Subcutaneous abdominal adipose tissue (tissue), 5 donors: ENCODE results near the gene ICAM5.

ENCODE experiments used
- H3K27ac ChIP-seq: one replicate; pipeline ENCODE4 v1.7.0; 2013; ENCODE audit warnings: low read depth, mild to moderate bottlenecking, inconsistent platforms, low read length, moderate library complexity
- H3K27me3 ChIP-seq, 5 donors: one replicate each; pipeline ENCODE4 v1.7.0; 2013; ENCODE audit warnings: low read length in 5 of 5, inconsistent platforms in 1 of 5; ENCODE audit not compliant: control insufficient read depth in 5 of 5, insufficient read depth in 4 of 5
- H3K36me3 ChIP-seq, 5 donors: one replicate each; pipeline ENCODE4 v1.7.0; 2013; ENCODE audit warnings: low read length in 5 of 5; ENCODE audit not compliant: control insufficient read depth in 5 of 5, insufficient read depth in 5 of 5
- H3K4me1 ChIP-seq, 5 donors: one replicate each; pipeline ENCODE4 v1.7.0; 2013; ENCODE audit warnings: low read length in 5 of 5, mild to moderate bottlenecking in 3 of 5, moderate library complexity in 1 of 5; ENCODE audit not compliant: control insufficient read depth in 5 of 5, insufficient read depth in 5 of 5
- H3K4me3 ChIP-seq, 5 donors: one replicate each; pipeline ENCODE4 v1.7.0; 2013; ENCODE audit warnings: low read length in 5 of 5, low read depth in 1 of 5
- H3K9ac ChIP-seq, 5 donors: one replicate each; pipeline ENCODE4 v1.7.0; 2013; ENCODE audit warnings: low read length in 5 of 5, mild to moderate bottlenecking in 4 of 5, moderate library complexity in 3 of 5
- H3K9me3 ChIP-seq, 5 donors: one replicate each; pipeline ENCODE4 v1.7.0; 2013; ENCODE audit warnings: low read length in 5 of 5; ENCODE audit not compliant: control insufficient read depth in 5 of 5
- donor health status: healthy.
- donor health status: healthy.
- donor health status: healthy.
- donor health status: healthy.
- donor health status: healthy.

Gene ICAM5

GRCh38 chr19:10318807-10319682, 29.3 kb downstream of the ICAM5 start:
- Histone ChIP-seq H3K27ac (no peak overlapping the region), H3K4me1 (peaks cover 2 to 12% (median 7%) of the 10 kb centered on the region in 5 donors), H3K9ac (no peak overlapping the region), H3K4me3 (no peak overlapping the region), H3K27me3 (no peaks in the 10 kb centered on the region), H3K9me3 (no peaks in the 10 kb centered on the region), H3K36me3 (peaks cover 0 to 70% (median 54%) of the 10 kb centered on the region in 5 donors)

- Histone ChIP-seq H3K9ac (no peak overlapping the region), H3K27ac (no peak overlapping the region), H3K9me3 (no peaks in the 10 kb centered on the region), H3K4me3 (no peak overlapping the region), H3K27me3 (no peaks in the 10 kb centered on the region), H3K36me3 (peaks cover 0 to 84% (median 68%) of the 10 kb centered on the region in 5 donors), H3K4me1 (peaks cover 0 to 2% (median 0%) of the 10 kb centered on the region in 5 donors)
These were observed 31.1 kb downstream of the ICAM5 start for GRCh38 chr19:10320602-10321416.

- no peak overlapping the region for H3K9ac ChIP-seq
- H3K27me3 ChIP-seq, result no peaks in the 10 kb centered on the region
- no peak overlapping the region for H3K4me3 ChIP-seq
- H3K36me3 ChIP-seq, result peaks cover 0 to 89% (median 74%) of the 10 kb centered on the region in 5 donors
- no peaks in the 10 kb centered on the region for H3K4me1 ChIP-seq
- no peak overlapping the region for H3K27ac ChIP-seq
- H3K9me3 ChIP-seq, result no peaks in the 10 kb centered on the region
These were observed 31.7 kb downstream of the ICAM5 start for GRCh38 chr19:10321417-10321797.

GRCh38 chr19:10321874-10322835, 32.4 kb downstream of the ICAM5 start:
- Histone ChIP-seq H3K36me3 (peaks cover 0 to 89% (median 76%) of the 10 kb centered on the region in 5 donors), H3K9ac (no peak overlapping the region), H3K27ac (no peak overlapping the region), H3K27me3 (no peaks in the 10 kb centered on the region), H3K4me3 (no peak overlapping the region), H3K4me1 (no peaks in the 10 kb centered on the region), H3K9me3 (no peaks in the 10 kb centered on the region)

GRCh38 chr19:10325732-10326131, 36.0 kb downstream of the ICAM5 start:
- Histone ChIP-seq H3K36me3 (peaks cover 0 to 93% (median 83%) of the 10 kb centered on the region in 5 donors), H3K4me1 (no peaks in the 10 kb centered on the region), H3K9me3 (no peaks in the 10 kb centered on the region), H3K4me3 (no peak overlapping the region), H3K9ac (no peak overlapping the region), H3K27me3 (no peaks in the 10 kb centered on the region), H3K27ac (no peak overlapping the region)

GRCh38 chr19:10327793-10328192, 38.0 kb downstream of the ICAM5 start:
- no peaks in the 10 kb centered on the region for H3K9me3 ChIP-seq
- H3K9ac ChIP-seq, result no peak overlapping the region
- peaks cover 3 to 12% (median 11%) of the 10 kb centered on the region in 5 donors for H3K4me1 ChIP-seq
- no peaks in the 10 kb centered on the region for H3K27me3 ChIP-seq
- H3K4me3 ChIP-seq, result no peak overlapping the region
- no peak overlapping the region for H3K27ac ChIP-seq
- peaks cover 0 to 72% (median 62%) of the 10 kb centered on the region in 5 donors for H3K36me3 ChIP-seq

- H3K4me3 ChIP-seq, result no peak overlapping the region
- no peaks in the 10 kb centered on the region for H3K9me3 ChIP-seq
- H3K27ac ChIP-seq, result no peak overlapping the region
- peaks cover 0 to 63% (median 56%) of the 10 kb centered on the region in 5 donors for H3K36me3 ChIP-seq
- H3K27me3 ChIP-seq, result no peaks in the 10 kb centered on the region
- no peak overlapping the region for H3K9ac ChIP-seq
- peaks cover 3 to 18% (median 16%) of the 10 kb centered on the region in 5 donors for H3K4me1 ChIP-seq
These were observed 39.0 kb downstream of the ICAM5 start for GRCh38 chr19:10328558-10329429.

- Histone ChIP-seq H3K4me1 (peaks cover 3 to 25% (median 24%) of the 10 kb centered on the region in 5 donors), H3K36me3 (peaks cover 0 to 56% (median 50%) of the 10 kb centered on the region in 5 donors), H3K9me3 (no peaks in the 10 kb centered on the region), H3K4me3 (no peak overlapping the region), H3K27ac (no peak overlapping the region), H3K27me3 (no peaks in the 10 kb centered on the region), H3K9ac (no peak overlapping the region)
These were observed 39.8 kb downstream of the ICAM5 start for GRCh38 chr19:10329555-10329954.
